ENCODE measurements around the gene VGLL4.
"Not testable (repeated sequence)": the region's sequence is repeated elsewhere in the genome, so short reads cannot be mapped to it uniquely, and the experiment has no call there.

VGLL4 gene

GRCh38 chr3:11578169-11578568, 65.5 kb downstream of the VGLL4 start:
- peaks cover 35% of the 10 kb centered on the region for H3K79me1 ChIP-seq (ENCODE audit: low read length)
- no peak overlapping the region for H3K4me3 ChIP-seq (ENCODE audit: low read length)
- no peak overlapping the region for H2BK5ac ChIP-seq (ENCODE audit: low read length)
- H4K8ac ChIP-seq (ENCODE audit: low read depth, low read length), result no peak overlapping the region
- H4K5ac ChIP-seq (ENCODE audit: low read length), result no peak overlapping the region
- H2BK15ac ChIP-seq (replicated peaks; ENCODE audit: low read depth), result no peak overlapping the region
- no CpG with 5 or more reads among the region's 8 CpGs for WGBS (ENCODE audit: extremely low coverage, insufficient coverage, low lambda C conversion rate)
- H3K36me3 ChIP-seq (ENCODE audit: control insufficient read depth, insufficient read depth, low read length), result no peaks in the 10 kb centered on the region
- no peak for DNase-seq
- H3K18ac ChIP-seq (ENCODE audit: low read length), result no peak overlapping the region
- H3K23ac ChIP-seq (ENCODE audit: low read length), result no peak overlapping the region
- no peak overlapping the region for H2BK120ac ChIP-seq (ENCODE audit: low read depth, low read length)
- peaks cover 42% of the 10 kb centered on the region for H3K79me2 ChIP-seq (ENCODE audit: control insufficient read depth, insufficient read depth, low read length)
- H3K27me3 ChIP-seq (ENCODE audit: insufficient read depth, low read length, poor library complexity), result no peaks in the 10 kb centered on the region
- H3K9ac ChIP-seq (ENCODE audit: low read length), result no peak overlapping the region
- peaks cover 3% of the 10 kb centered on the region for H3K4me1 ChIP-seq (ENCODE audit: control insufficient read depth, low read depth, low read length)
- no peak overlapping the region for H3K4ac ChIP-seq (ENCODE audit: low read depth, low read length)
- no peak overlapping the region for H3K4me2 ChIP-seq (ENCODE audit: low read length)
- no peak overlapping the region for H3K27ac ChIP-seq (ENCODE audit: low read depth, low read length)
- no peak overlapping the region for H2AK5ac ChIP-seq (ENCODE audit: low read length)
- H3K56ac ChIP-seq (ENCODE audit: low read length), result no peak overlapping the region

- H2AK5ac ChIP-seq (ENCODE audit: low read length), result no peak overlapping the region
- peak overlapping the region; percentile 15 for H3K23ac ChIP-seq (ENCODE audit: low read length)
- no peaks in the 10 kb centered on the region for H3K4me1 ChIP-seq (ENCODE audit: control insufficient read depth, low read depth, low read length)
- peaks cover 37% of the 10 kb centered on the region for H3K79me2 ChIP-seq (ENCODE audit: control insufficient read depth, insufficient read depth, low read length)
- H3K27me3 ChIP-seq (ENCODE audit: insufficient read depth, low read length, poor library complexity), result no peaks in the 10 kb centered on the region
- no peaks in the 10 kb centered on the region for H3K36me3 ChIP-seq (ENCODE audit: control insufficient read depth, insufficient read depth, low read length)
- H3K4me2 ChIP-seq (ENCODE audit: low read length), result no peak overlapping the region
- DNase-seq, result no peak
- no peak overlapping the region for H3K4ac ChIP-seq (ENCODE audit: low read depth, low read length)
- no peak overlapping the region for H3K56ac ChIP-seq (ENCODE audit: low read length)
- H4K8ac ChIP-seq (ENCODE audit: low read depth, low read length), result no peak overlapping the region
- no peak overlapping the region for H3K27ac ChIP-seq (ENCODE audit: low read depth, low read length)
- H2BK5ac ChIP-seq (ENCODE audit: low read length), result no peak overlapping the region
- H3K79me1 ChIP-seq (ENCODE audit: low read length), result peaks cover 33% of the 10 kb centered on the region
- no peak overlapping the region for H4K5ac ChIP-seq (ENCODE audit: low read length)
- H3K18ac ChIP-seq (ENCODE audit: low read length), result no peak overlapping the region
- H2BK120ac ChIP-seq (ENCODE audit: low read depth, low read length), result no peak overlapping the region
- no peak overlapping the region for H3K4me3 ChIP-seq (ENCODE audit: low read length)
- no peak overlapping the region for H2BK15ac ChIP-seq (replicated peaks; ENCODE audit: low read depth)
- WGBS (ENCODE audit: extremely low coverage, insufficient coverage, low lambda C conversion rate), result no CpG with 5 or more reads among the region's 9 CpGs
- H3K9ac ChIP-seq (ENCODE audit: low read length), result no peak overlapping the region
These were observed 67.3 kb downstream of the VGLL4 start for GRCh38 chr3:11576453-11576852.

GRCh38 chr3:11575677-11576076, 68.0 kb downstream of the VGLL4 start:
- Histone ChIP-seq H4K8ac (ENCODE audit: low read depth, low read length) (no peak overlapping the region), H3K4me2 (ENCODE audit: low read length) (no peak overlapping the region), H2BK15ac (replicated peaks; ENCODE audit: low read depth) (no peak overlapping the region), H3K9ac (ENCODE audit: low read length) (no peak overlapping the region), H3K18ac (ENCODE audit: low read length) (no peak overlapping the region), H3K4me1 (ENCODE audit: control insufficient read depth, low read depth, low read length) (no peaks in the 10 kb centered on the region), H2BK120ac (ENCODE audit: low read depth, low read length) (no peak overlapping the region), H3K4ac (ENCODE audit: low read depth, low read length) (no peak overlapping the region), H3K27ac (ENCODE audit: low read depth, low read length) (no peak overlapping the region), H3K4me3 (ENCODE audit: low read length) (no peak overlapping the region), H3K27me3 (ENCODE audit: insufficient read depth, low read length, poor library complexity) (no peaks in the 10 kb centered on the region), H3K79me1 (ENCODE audit: low read length) (peaks cover 35% of the 10 kb centered on the region), H2BK5ac (ENCODE audit: low read length) (no peak overlapping the region), H2AK5ac (ENCODE audit: low read length) (no peak overlapping the region), H3K79me2 (ENCODE audit: control insufficient read depth, insufficient read depth, low read length) (peaks cover 33% of the 10 kb centered on the region), H3K56ac (ENCODE audit: low read length) (no peak overlapping the region), H4K5ac (ENCODE audit: low read length) (no peak overlapping the region), H3K36me3 (ENCODE audit: control insufficient read depth, insufficient read depth, low read length) (no peaks in the 10 kb centered on the region), H3K23ac (ENCODE audit: low read length) (no peak overlapping the region)
- no peak for DNase-seq
- no CpG with 5 or more reads among the region's 10 CpGs for WGBS (ENCODE audit: extremely low coverage, insufficient coverage, low lambda C conversion rate)

- H3K4me1 ChIP-seq (ENCODE audit: control insufficient read depth, low read depth, low read length), result no peaks in the 10 kb centered on the region
- no peak for DNase-seq
- H3K79me2 ChIP-seq (ENCODE audit: control insufficient read depth, insufficient read depth, low read length), result peaks cover 28% of the 10 kb centered on the region
- no peak overlapping the region for H4K8ac ChIP-seq (ENCODE audit: low read depth, low read length)
- no peak overlapping the region for H3K4me2 ChIP-seq (ENCODE audit: low read length)
- no peaks in the 10 kb centered on the region for H3K36me3 ChIP-seq (ENCODE audit: control insufficient read depth, insufficient read depth, low read length)
- H3K4ac ChIP-seq (ENCODE audit: low read depth, low read length), result no peak overlapping the region
- no CpG with 5 or more reads among the region's 20 CpGs for WGBS (ENCODE audit: extremely low coverage, insufficient coverage, low lambda C conversion rate)
- no peak overlapping the region for H3K18ac ChIP-seq (ENCODE audit: low read length)
- no peak overlapping the region for H3K23ac ChIP-seq (ENCODE audit: low read length)
- H4K5ac ChIP-seq (ENCODE audit: low read length), result no peak overlapping the region
- no peak overlapping the region for H3K4me3 ChIP-seq (ENCODE audit: low read length)
- no peaks in the 10 kb centered on the region for H3K27me3 ChIP-seq (ENCODE audit: insufficient read depth, low read length, poor library complexity)
- no peak overlapping the region for H3K9ac ChIP-seq (ENCODE audit: low read length)
- H2BK120ac ChIP-seq (ENCODE audit: low read depth, low read length), result no peak overlapping the region
- no peak overlapping the region for H2BK5ac ChIP-seq (ENCODE audit: low read length)
- no peak overlapping the region for H3K56ac ChIP-seq (ENCODE audit: low read length)
- no peak overlapping the region for H2AK5ac ChIP-seq (ENCODE audit: low read length)
- peaks cover 36% of the 10 kb centered on the region for H3K79me1 ChIP-seq (ENCODE audit: low read length)
- no peak overlapping the region for H2BK15ac ChIP-seq (replicated peaks; ENCODE audit: low read depth)
- no peak overlapping the region for H3K27ac ChIP-seq (ENCODE audit: low read depth, low read length)
These were observed 68.6 kb downstream of the VGLL4 start for GRCh38 chr3:11574981-11575669.

DNA sequence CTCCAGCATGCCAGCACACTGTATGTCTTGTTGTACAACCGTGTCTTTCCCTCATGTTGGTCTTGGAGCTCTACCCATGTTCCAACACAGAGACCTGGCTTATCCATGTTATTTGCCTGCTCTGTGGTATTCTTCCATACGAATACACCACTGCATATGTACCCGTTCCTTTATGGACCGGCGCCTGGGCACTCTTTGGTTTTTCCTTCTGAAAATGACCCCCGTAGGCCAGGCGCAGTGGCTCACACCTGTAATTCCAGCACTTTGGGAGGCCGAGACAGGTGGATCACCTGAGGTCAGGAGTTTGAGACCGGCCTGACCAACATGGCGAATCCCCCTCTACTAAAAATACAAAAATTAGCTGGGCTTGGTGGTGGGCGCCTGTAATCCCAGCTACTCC, 71.1 kb downstream of the VGLL4 start:
- not testable (repeated sequence) for H3K36me3 ChIP-seq (ENCODE audit: control insufficient read depth, insufficient read depth, low read length); H2BK5ac ChIP-seq (ENCODE audit: low read length); H3K27ac ChIP-seq (ENCODE audit: low read depth, low read length); H3K4me3 ChIP-seq (ENCODE audit: low read length); DNase-seq; H3K4ac ChIP-seq (ENCODE audit: low read depth, low read length); H2BK120ac ChIP-seq (ENCODE audit: low read depth, low read length); H4K5ac ChIP-seq (ENCODE audit: low read length); H3K23ac ChIP-seq (ENCODE audit: low read length); H3K4me1 ChIP-seq (ENCODE audit: control insufficient read depth, low read depth, low read length); H3K4me2 ChIP-seq (ENCODE audit: low read length); H3K18ac ChIP-seq (ENCODE audit: low read length); H3K56ac ChIP-seq (ENCODE audit: low read length); H2AK5ac ChIP-seq (ENCODE audit: low read length); H3K9ac ChIP-seq (ENCODE audit: low read length); H4K8ac ChIP-seq (ENCODE audit: low read depth, low read length); H3K27me3 ChIP-seq (ENCODE audit: insufficient read depth, low read length, poor library complexity); H2BK15ac ChIP-seq (replicated peaks; ENCODE audit: low read depth)
- Histone ChIP-seq H3K79me1 (ENCODE audit: low read length) (peaks cover 27% of the 10 kb centered on the region), H3K79me2 (ENCODE audit: control insufficient read depth, insufficient read depth, low read length) (peaks cover 16% of the 10 kb centered on the region)
- no CpG with 5 or more reads among the region's 11 CpGs for WGBS (ENCODE audit: extremely low coverage, insufficient coverage, low lambda C conversion rate)

Data from mesendoderm (in vitro differentiated cells).